Activated CD4-positive, alpha-beta memory T cell treated with anti-CD3 and anti-CD28 coated beads, Interleukin-2, amount 10 ng/mL, durations not matched to agents 7 days and 5 days (primary cell): ENCODE measurements around the gene FBXO30. TPM values are rescaled to one million over a fixed set of nuclear protein-coding genes. Genes with fewer than 3 reads are reported as not detected.

Experiments
- CTCF ChIA-PET: fragments of 350-600 bp; sonication (Branson Sonifier 250); formaldehyde crosslinking; loops from one replicate; lab custom pipeline; 2021; ENCODE audit warnings: antibody characterized with exemption, inconsistent platforms; lab: Charles Lee
- POLR2A ChIA-PET: fragments of 350-600 bp; sonication (Branson Sonifier 250); formaldehyde crosslinking; loops from one replicate; lab custom pipeline; 2021; ENCODE audit warnings: antibody characterized with exemption; lab: Charles Lee
- DNase-seq: peaks from one replicate; pipeline ENCODE4 v3.0.0-alpha.2; 2020
- H3K27ac Mint-ChIP-seq: one replicate; pipeline ENCODE4 v1.8.0; 2021; ENCODE audit warnings: mild to moderate bottlenecking, mixed read lengths
- H3K27me3 Mint-ChIP-seq: one replicate; pipeline ENCODE4 v1.8.0; 2021; ENCODE audit warnings: mixed read lengths
- H3K36me3 Mint-ChIP-seq: one replicate; pipeline ENCODE4 v1.8.0; 2021; ENCODE audit warnings: low read depth, mixed read lengths
- H3K4me1 Mint-ChIP-seq: one replicate; pipeline ENCODE4 v1.8.0; 2021; ENCODE audit warnings: mixed read lengths
- H3K4me3 Mint-ChIP-seq: one replicate; pipeline ENCODE4 v1.8.0; 2021; ENCODE audit warnings: mild to moderate bottlenecking, mixed read lengths
- H3K9me3 Mint-ChIP-seq: one replicate; pipeline ENCODE4 v1.8.0; 2021; ENCODE audit warnings: mixed read lengths
- total RNA-seq, 2 experiments: library from RNA; stranded (reverse); gene quantifications; one replicate each; pipeline ENCODE4 v1.2.3, GENCODE V29; 2021

Gene FBXO30
- total RNA-seq, 2 experiments from 2014 or later = 5.0 to 5.5 TPM

GRCh38 chr6:145814035-145814500 is 527 bp downstream of the FBXO30 start:
- CTCF ChIA-PET = interaction anchor here (0.9 to 1.9 kb wide), 6 partner anchors 20 to 113 kb away, joined by 3 to 7 read pairs (median 5); partner anchors contain the start of gene EPM2A

GRCh38 chr6:145813285-145814034 is 1.1 kb downstream of the FBXO30 start:
- no peaks in the 10 kb centered on the region for H3K27me3 Mint-ChIP-seq
- peaks cover 4% of the 10 kb centered on the region for H3K36me3 Mint-ChIP-seq
- CTCF ChIA-PET = interaction anchor here (1.7 kb wide), 1 partner anchor 78 kb away, joined by 7 read pairs; the partner anchor contains the start of gene EPM2A
- H3K4me3 Mint-ChIP-seq = peak overlapping the region; percentile 82
- POLR2A ChIA-PET = interaction anchor here (1.2 to 3.6 kb wide), 7 partner anchors 9 to 151 kb away, joined by 4 to 84 read pairs (median 12); partner anchors contain the start of genes EPM2A and SHPRH
- H3K4me1 Mint-ChIP-seq = peaks cover 32% of the 10 kb centered on the region
- H3K9me3 Mint-ChIP-seq = no peaks in the 10 kb centered on the region
- no peak for DNase-seq
- H3K27ac Mint-ChIP-seq = peak overlapping the region; percentile 66

More at GRCh38 chr6:145814035-145814500, 527 bp downstream of the FBXO30 start:
- peak; percentile 25 for DNase-seq
- Mint-ChIP-seq H3K4me3 (peak overlapping the region; percentile 82), H3K9me3 (no peaks in the 10 kb centered on the region), H3K27ac (peak overlapping the region; percentile 66), H3K4me1 (peaks cover 32% of the 10 kb centered on the region), H3K36me3 (peaks cover 4% of the 10 kb centered on the region), H3K27me3 (no peaks in the 10 kb centered on the region)
- POLR2A ChIA-PET = interaction anchor here (0.6 to 3.6 kb wide), 14 partner anchors 9 to 150 kb away, joined by 3 to 84 read pairs (median 4); partner anchors contain the start of genes EPM2A and SHPRH

- DNase-seq = no peak
- Mint-ChIP-seq H3K9me3 (no peaks in the 10 kb centered on the region), H3K27ac (no peak overlapping the region), H3K4me1 (peaks cover 30% of the 10 kb centered on the region), H3K27me3 (no peaks in the 10 kb centered on the region), H3K4me3 (no peak overlapping the region), H3K36me3 (peaks cover 9% of the 10 kb centered on the region)
- CTCF ChIA-PET = no interaction called here
- POLR2A ChIA-PET = interaction anchor here (1.6 kb wide), 1 partner anchor 76 kb away, joined by 11 read pairs; the partner anchor contains the start of gene EPM2A
Measured at GRCh38 chr6:145811741-145812140, 2.9 kb downstream of the FBXO30 start.

GRCh38 chr6:145809785-145810184 is 4.8 kb downstream of the FBXO30 start:
- Mint-ChIP-seq H3K36me3 (peaks cover 24% of the 10 kb centered on the region), H3K9me3 (no peaks in the 10 kb centered on the region), H3K4me1 (peaks cover 18% of the 10 kb centered on the region), H3K27me3 (no peaks in the 10 kb centered on the region), H3K4me3 (no peak overlapping the region), H3K27ac (no peak overlapping the region)
- POLR2A ChIA-PET = interaction anchor here (1.5 kb wide), 1 partner anchor 75 kb away, joined by 6 read pairs; the partner anchor contains the start of gene EPM2A
- DNase-seq = no peak
- CTCF ChIA-PET = no interaction called here

GRCh38 chr6:145809211-145809610 is 5.4 kb downstream of the FBXO30 start:
- no peaks in the 10 kb centered on the region for H3K27me3 Mint-ChIP-seq
- peaks cover 18% of the 10 kb centered on the region for H3K4me1 Mint-ChIP-seq
- no peaks in the 10 kb centered on the region for H3K9me3 Mint-ChIP-seq
- H3K27ac Mint-ChIP-seq = no peak overlapping the region
- CTCF ChIA-PET = no interaction called here
- POLR2A ChIA-PET = interaction anchor here (1.5 kb wide), 1 partner anchor 74 kb away, joined by 6 read pairs; the partner anchor contains the start of gene EPM2A
- no peak for DNase-seq
- H3K36me3 Mint-ChIP-seq = peaks cover 28% of the 10 kb centered on the region
- no peak overlapping the region for H3K4me3 Mint-ChIP-seq

GRCh38 chr6:145808239-145808638 is 6.4 kb downstream of the FBXO30 start:
- peaks cover 12% of the 10 kb centered on the region for H3K4me1 Mint-ChIP-seq
- H3K36me3 Mint-ChIP-seq = peaks cover 34% of the 10 kb centered on the region
- H3K27me3 Mint-ChIP-seq = no peaks in the 10 kb centered on the region
- H3K9me3 Mint-ChIP-seq = no peaks in the 10 kb centered on the region
- H3K4me3 Mint-ChIP-seq = no peak overlapping the region
- no peak for DNase-seq
- CTCF ChIA-PET = no interaction called here
- POLR2A ChIA-PET = no interaction called here
- no peak overlapping the region for H3K27ac Mint-ChIP-seq

GRCh38 chr6:145802141-145802540 is 12.5 kb downstream of the FBXO30 start:
- Mint-ChIP-seq H3K27ac (no peak overlapping the region), H3K36me3 (peaks cover 47% of the 10 kb centered on the region), H3K27me3 (no peaks in the 10 kb centered on the region), H3K4me3 (no peak overlapping the region), H3K4me1 (no peaks in the 10 kb centered on the region), H3K9me3 (no peaks in the 10 kb centered on the region)
- ChIA-PET CTCF (no interaction called here), POLR2A (no interaction called here)
- no peak for DNase-seq

GRCh38 chr6:145801021-145801420 is 13.6 kb downstream of the FBXO30 start:
- peaks cover 41% of the 10 kb centered on the region for H3K36me3 Mint-ChIP-seq
- H3K9me3 Mint-ChIP-seq = no peaks in the 10 kb centered on the region
- CTCF ChIA-PET = no interaction called here
- POLR2A ChIA-PET = interaction anchor here (1.0 kb wide), 1 partner anchor 13 kb away, joined by 3 read pairs; the partner anchor contains the start of gene FBXO30
- H3K27me3 Mint-ChIP-seq = no peaks in the 10 kb centered on the region
- no peaks in the 10 kb centered on the region for H3K4me1 Mint-ChIP-seq
- no peak overlapping the region for H3K27ac Mint-ChIP-seq
- H3K4me3 Mint-ChIP-seq = no peak overlapping the region
- no peak for DNase-seq

- H3K36me3 Mint-ChIP-seq = peaks cover 23% of the 10 kb centered on the region
Measured at GRCh38 chr6:145798530-145798929, 16.1 kb downstream of the FBXO30 start.

GRCh38 chr6:145789443-145789842 is 25.2 kb downstream of the FBXO30 start:
- ChIA-PET POLR2A (no interaction called here), CTCF (no interaction called here)
- H3K9me3 Mint-ChIP-seq = peaks cover 24% of the 10 kb centered on the region
- no peaks in the 10 kb centered on the region for H3K27me3 Mint-ChIP-seq
- no peaks in the 10 kb centered on the region for H3K4me1 Mint-ChIP-seq
- H3K36me3 Mint-ChIP-seq = peaks cover 20% of the 10 kb centered on the region
- no peak overlapping the region for H3K27ac Mint-ChIP-seq
- H3K4me3 Mint-ChIP-seq = no peak overlapping the region
- DNase-seq = no peak

More at GRCh38 chr6:145798530-145798929, 16.1 kb downstream of the FBXO30 start:
- no peak overlapping the region for H3K27ac Mint-ChIP-seq
- CTCF ChIA-PET = no interaction called here
- H3K9me3 Mint-ChIP-seq = peaks cover 3% of the 10 kb centered on the region
- no peaks in the 10 kb centered on the region for H3K4me1 Mint-ChIP-seq
- no peak overlapping the region for H3K4me3 Mint-ChIP-seq
- H3K27me3 Mint-ChIP-seq = no peaks in the 10 kb centered on the region
- POLR2A ChIA-PET = no interaction called here
- DNase-seq = no peak

- no peak overlapping the region for H3K4me3 Mint-ChIP-seq
- peaks cover 21% of the 10 kb centered on the region for H3K9me3 Mint-ChIP-seq
- no peak overlapping the region for H3K27ac Mint-ChIP-seq
- ChIA-PET POLR2A (no interaction called here), CTCF (no interaction called here)
- H3K4me1 Mint-ChIP-seq = peaks cover 3% of the 10 kb centered on the region
- H3K27me3 Mint-ChIP-seq = no peaks in the 10 kb centered on the region
- H3K36me3 Mint-ChIP-seq = peaks cover 17% of the 10 kb centered on the region
- DNase-seq = no peak
Measured at GRCh38 chr6:145787688-145788087, 26.9 kb downstream of the FBXO30 start.

GRCh38 chr6:145784683-145785082 is 29.9 kb downstream of the FBXO30 start:
- Mint-ChIP-seq H3K4me1 (peaks cover 3% of the 10 kb centered on the region), H3K27ac (no peak overlapping the region), H3K36me3 (peaks cover 4% of the 10 kb centered on the region), H3K4me3 (no peak overlapping the region), H3K27me3 (no peaks in the 10 kb centered on the region), H3K9me3 (peaks cover under 1% of the 10 kb centered on the region)
- ChIA-PET CTCF (no interaction called here), POLR2A (no interaction called here)
- DNase-seq = no peak

GRCh38 chr6:145783796-145784195 is 30.8 kb downstream of the FBXO30 start:
- POLR2A ChIA-PET = no interaction called here
- no peak overlapping the region for H3K4me3 Mint-ChIP-seq
- no peak overlapping the region for H3K27ac Mint-ChIP-seq
- H3K27me3 Mint-ChIP-seq = no peaks in the 10 kb centered on the region
- DNase-seq = no peak
- H3K36me3 Mint-ChIP-seq = peaks cover 4% of the 10 kb centered on the region
- H3K4me1 Mint-ChIP-seq = peaks cover 3% of the 10 kb centered on the region
- H3K9me3 Mint-ChIP-seq = no peaks in the 10 kb centered on the region
- CTCF ChIA-PET = no interaction called here
